K562 (cell line): ENCODE data around the gene MBOAT7. TPM values are rescaled to one million over a fixed set of nuclear protein-coding genes. Genes with fewer than 3 reads are reported as not detected.
"Not testable (repeated sequence)": the region's sequence is repeated elsewhere in the genome, so short reads cannot be mapped to it uniquely, and the experiment has no call there.

ENCODE experiments used
- ATAC-seq: fragments of 200-7000 bp; cut with Tn5 transposase; 3 replicates; pipeline ENCODE4 v1.9.1; 2020; ENCODE audit warnings: moderate library complexity
- BruUV-seq: library from RNA; stranded (reverse); fragments of 400-500 nt; replicated peaks from 2 replicates; lab custom pipeline; 2021; lab: Mats Ljungman, UMichigan
- CTCF ChIA-PET: fragments of 300-600 bp; formaldehyde crosslinking; extraction: SDS; loops from one replicate; lab custom pipeline; 2021; ENCODE audit warnings: low intra/inter-chr PET ratio; lab: Yijun Ruan, JAX
- POLR2A ChIA-PET: fragments of 300-600, 350-650 bp; sonication (Branson Sonifier 250); formaldehyde crosslinking; extraction: SDS; loops from one replicate; lab custom pipeline; 2021; ENCODE audit warnings: antibody characterized with exemption, inconsistent platforms; lab: Yijun Ruan, JAX
- DNase-seq, 4 experiments: peaks; one replicate each; pipeline versions ENCODE4 v3.0.0 to v3.0.0-alpha.2; 2011 to 2018; ENCODE audit warnings: low spot score in 3 of 4, mixed read lengths in 3 of 4; ENCODE audit errors: extremely low read depth in 1 of 4
- FAIRE-seq: peaks from 2 replicates; lab custom pipeline; 2011; peaks lifted over from hg19 to GRCh38; lab: Jason Lieb, UNC
- H2AFZ ChIP-seq: 2 replicates; pipeline ENCODE4 v1.6.0; 2011; ENCODE audit warnings: low read depth, low read length, control low read depth, inconsistent platforms
- H3K27ac ChIP-seq: fragments of 200-600 bp; 3 replicates; pipeline ENCODE4 v1.8.0; 2011; ENCODE audit warnings: low read depth, mild to moderate bottlenecking, control low read depth, inconsistent platforms, low read length, moderate library complexity, mixed read lengths; ENCODE audit errors: extremely low read depth
- H3K27me3 ChIP-seq, 2 experiments: fragments of 300-600 bp in 1 of 2; 2 replicates in 1 of 2; 3 replicates in 1 of 2; pipeline versions ENCODE4 v1.6.0 to v1.8.0; 2011; ENCODE audit warnings: inconsistent platforms in 2 of 2, low read length in 2 of 2, mild to moderate bottlenecking in 1 of 2, mixed read lengths in 1 of 2, moderate library complexity in 1 of 2; ENCODE audit not compliant: control insufficient read depth in 2 of 2, insufficient read depth in 2 of 2
- H3K36me3 ChIP-seq: fragments of 300-600 bp; 3 replicates; pipeline ENCODE4 v1.8.0; 2011; ENCODE audit warnings: mild to moderate bottlenecking, low read length, inconsistent platforms; ENCODE audit not compliant: control insufficient read depth, insufficient read depth
- H3K4me1 ChIP-seq, 2 experiments: fragments of 200-600 bp in 1 of 2; replicated peaks in 1 of 2; 2 replicates in 1 of 2; 3 replicates in 1 of 2; pipeline versions ENCODE4 v1.5.1 to v1.8.0; 2011; ENCODE audit warnings: inconsistent platforms in 2 of 2, low read length in 2 of 2, mild to moderate bottlenecking in 1 of 2, mixed read lengths in 1 of 2, moderate library complexity in 1 of 2; ENCODE audit not compliant: control insufficient read depth in 2 of 2, insufficient read depth in 2 of 2
- H3K4me2 ChIP-seq: 2 replicates; pipeline ENCODE4 v1.6.1; 2011; ENCODE audit warnings: low read length, control low read depth, inconsistent platforms, mixed read lengths; ENCODE audit not compliant: insufficient read depth
- H3K4me3 ChIP-seq: fragments of 200-600 bp; sonication (generic), shearing (Covaris generic); 2 replicates; pipeline ENCODE4 v1.5.1; 2016; ENCODE audit warnings: control low read depth, inconsistent platforms
- H3K79me2 ChIP-seq: fragments of 200-600 bp; 3 replicates; pipeline ENCODE4 v1.8.0; 2011; ENCODE audit warnings: low read length, inconsistent platforms; ENCODE audit not compliant: control insufficient read depth, insufficient read depth
- H3K9ac ChIP-seq, 2 experiments: 2 replicates each; pipeline versions ENCODE4 v1.6.0 to v1.6.1; 2011; ENCODE audit warnings: low read depth in 2 of 2, low read length in 2 of 2, control low read depth in 1 of 2, inconsistent platforms in 1 of 2, mild to moderate bottlenecking in 1 of 2, mixed read lengths in 1 of 2; ENCODE audit not compliant: insufficient read depth in 1 of 2
- H3K9me1 ChIP-seq: one replicate; pipeline ENCODE4 v1.6.0; 2011; ENCODE audit warnings: inconsistent platforms, mild to moderate bottlenecking, low read length, moderate library complexity; ENCODE audit not compliant: control insufficient read depth, insufficient read depth
- H3K9me3 ChIP-seq: replicated peaks from 2 replicates; pipeline ENCODE4 v1.5.1; 2011; ENCODE audit warnings: low read depth, low read length, inconsistent platforms; ENCODE audit not compliant: control insufficient read depth, insufficient read depth
- H4K20me1 ChIP-seq: replicated peaks from 2 replicates; pipeline ENCODE4 v1.6.1; 2011; ENCODE audit warnings: low read length, inconsistent platforms, mixed read lengths; ENCODE audit not compliant: control insufficient read depth, insufficient read depth
- NCOA4 ChIP-seq: fragments of 450-650 bp; IDR thresholded peaks from 2 replicates; pipeline ENCODE4 v1.6.1; 2018; ENCODE audit warnings: mild to moderate bottlenecking; ENCODE audit not compliant: partially characterized antibody
- ZNF695 ChIP-seq: fragments of 450-650 bp; formaldehyde crosslinking; IDR thresholded peaks from 2 replicates; pipeline ENCODE4 v1.4.0; 2020; ENCODE audit warnings: mild to moderate bottlenecking, moderate library complexity
- WGBS: fragments of 100-300 bp; shearing (Covaris generic); methylation state at CpG from one replicate; pipeline ENCODE4 v1.1.6; 2016; ENCODE audit warnings: low coverage, mixed read lengths; ENCODE audit not compliant: insufficient coverage; ENCODE audit errors: missing lambda C conversion rate; 5-methylcytosine and 5-hydroxymethylcytosine counted together
- in situ Hi-C: fragments of 300-500 bp; cut with MboI; formaldehyde crosslinking; loops from 4 replicates; pipeline ENCODE4 v1.15.0; 2018; ENCODE audit warnings: inconsistent platforms, mixed read lengths
- intact Hi-C: fragments of 100-400 bp; cut with micrococcal nuclease; formaldehyde crosslinking; loops from 2 replicates; pipeline ENCODE4 v1.14.2; 2022
- polyA plus RNA-seq, 8 experiments: library from polyadenylated mRNA; depleted of rRNA in 4 of 8; stranded (reverse) in 5 of 8; unstranded in 3 of 8; fragments of >200 nt; fragmentation: Nextera tagmentation in 2 of 8; fragmentation: Illumina TruSeq in 1 of 8; extraction: Ambion mirVana in 2 of 8; extraction: Trizol in 1 of 8; gene quantifications; 2 replicates each; pipeline versions ENCODE4 v1.2.1 to v1.2.3, GENCODE V29; 2011 to 2014; ENCODE audit warnings: inconsistent platforms in 1 of 8, missing spikeins in 1 of 8
- total RNA-seq, 7 experiments: library from RNA; depleted of rRNA in 6 of 7; stranded (reverse); fragments of >200 nt in 6 of 7; fragmentation: Illumina TruSeq in 2 of 7; extraction: Trizol in 2 of 7; gene quantifications; 2 replicates each; pipeline versions ENCODE4 v1.2.1 to v1.2.3, GENCODE V29; 2011 to 2021; ENCODE audit warnings: low replicate concordance in 1 of 7
- TF ChIP-seq, protein P1 (sequence below): fragments of 450-650 bp; IDR thresholded peaks from 2 replicates; pipeline ENCODE4 v1.6.1; 2018; ENCODE audit warnings: mild to moderate bottlenecking, low read depth; ENCODE audit not compliant: partially characterized antibody

MBOAT7 gene
- total and polyA plus RNA-seq, 9 of the 15 experiments (the other 6 are each of a cell fraction or from before 2014, with no cell fraction given), result 1.4 to 153 (median 56.1) TPM

DNA sequence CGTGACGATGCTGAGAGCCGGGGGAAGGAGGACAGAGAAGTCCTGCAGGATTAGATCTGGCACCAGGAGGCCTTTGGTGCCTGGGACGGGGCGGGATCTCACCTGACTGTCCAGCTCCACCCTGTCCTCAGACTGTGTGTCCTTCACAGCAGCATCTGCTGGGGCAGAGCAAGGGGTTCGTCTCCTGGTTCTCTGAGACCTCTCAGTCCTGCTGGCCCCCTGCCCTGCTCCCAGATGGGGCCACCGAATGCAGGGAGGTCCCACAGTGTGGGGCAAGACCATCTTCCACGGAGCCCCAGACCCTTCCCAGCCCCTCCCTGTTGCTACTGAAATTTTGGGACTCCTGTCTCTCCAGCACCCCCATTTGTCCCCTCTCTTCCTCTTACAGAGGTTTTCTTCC is 28.9 kb upstream of the MBOAT7 start (continued):
- TF ChIP-seq NCOA4 (no peak), ZNF695 (no peak)
- TF ChIP-seq, protein P1, sequence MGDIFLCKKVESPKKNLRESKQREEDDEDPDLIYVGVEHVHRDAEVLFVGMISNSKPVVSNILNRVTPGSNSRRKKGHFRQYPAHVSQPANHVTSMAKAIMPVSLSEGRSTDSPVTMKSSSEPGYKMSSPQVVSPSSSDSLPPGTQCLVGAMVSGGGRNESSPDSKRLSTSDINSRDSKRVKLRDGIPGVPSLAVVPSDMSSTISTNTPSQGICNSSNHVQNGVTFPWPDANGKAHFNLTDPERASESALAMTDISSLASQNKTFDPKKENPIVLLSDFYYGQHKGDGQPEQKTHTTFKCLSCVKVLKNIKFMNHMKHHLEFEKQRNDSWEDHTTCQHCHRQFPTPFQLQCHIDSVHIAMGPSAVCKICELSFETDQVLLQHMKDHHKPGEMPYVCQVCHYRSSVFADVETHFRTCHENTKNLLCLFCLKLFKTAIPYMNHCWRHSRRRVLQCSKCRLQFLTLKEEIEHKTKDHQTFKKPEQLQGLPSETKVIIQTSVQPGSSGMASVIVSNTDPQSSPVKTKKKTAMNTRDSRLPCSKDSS, result no peak
- TF ChIP-seq, all 486 proteins: peak for 0

DNA sequence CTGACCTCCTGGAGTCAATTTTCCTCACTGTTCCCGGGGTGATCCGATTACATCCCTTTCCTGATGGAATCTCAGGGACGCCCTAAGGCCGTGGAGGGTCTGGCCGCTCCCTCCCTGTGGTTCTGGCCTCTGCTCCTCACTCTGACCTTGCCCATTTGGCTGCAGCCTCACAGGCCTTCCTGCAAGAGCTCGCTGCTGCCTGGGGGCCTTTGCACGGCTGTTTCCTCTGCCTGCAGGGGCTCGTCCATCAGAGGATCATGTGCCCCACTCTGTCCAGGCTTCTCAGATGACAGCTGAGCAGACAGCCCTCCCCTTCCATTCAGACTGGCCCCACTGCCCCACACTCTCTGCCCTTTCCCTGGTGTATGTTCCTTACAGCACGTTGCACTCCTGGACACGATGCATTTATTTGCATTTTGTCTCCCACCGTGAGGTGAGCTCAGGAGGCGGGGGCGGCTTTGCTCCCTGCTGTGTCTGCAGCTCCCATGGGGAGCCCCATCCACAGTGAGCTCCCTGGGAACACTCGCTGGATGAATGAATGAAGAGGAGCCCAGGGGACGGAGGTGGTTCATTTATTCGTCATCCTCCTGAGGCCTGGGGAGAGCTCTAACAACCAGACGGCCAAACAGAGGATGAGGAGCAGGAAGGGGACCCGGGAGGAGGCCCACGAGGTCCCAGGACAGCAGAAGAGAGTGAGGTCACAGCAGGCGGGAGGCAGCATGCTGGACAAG is 28.3 kb upstream of the MBOAT7 start:
- H3K79me2 ChIP-seq, H3K4me3 ChIP-seq, H3K27me3 ChIP-seq, H3K9me1 ChIP-seq, intact Hi-C loops, H3K9ac ChIP-seq, H2AFZ ChIP-seq, CTCF ChIA-PET, H3K4me2 ChIP-seq, H3K9me3 ChIP-seq, BruUV-seq, in situ Hi-C loops, H3K27ac ChIP-seq, H3K36me3 ChIP-seq, ATAC-seq, DNase-seq, FAIRE-seq, H4K20me1 ChIP-seq: not testable (repeated sequence)
- H3K4me1 ChIP-seq, result peaks cover 0 to 25% of the 10 kb centered on the region in 2 experiments; a peak in 4 of 5 replicates
- POLR2A ChIA-PET, result interaction anchor here (1.0 to 1.4 kb wide), 2 partner anchors 8 to 11 kb away, joined by 3 to 6 read pairs; no protein-coding TSS in a partner anchor
- WGBS, result 75% methylated on average over 6 of the region's 20 CpGs
